Endothelial cell of umbilical vein (primary cell): ENCODE data around the gene CEP63. TPM values are rescaled to one million over a fixed set of nuclear protein-coding genes. Genes with fewer than 3 reads are reported as not detected.

ENCODE experiments used
- BruUV-seq: library from RNA; stranded (reverse); fragments of 400-500 nt; replicated peaks from 2 replicates; lab custom pipeline; 2021; lab: Mats Ljungman, UMichigan
- CTCF ChIA-PET: fragments of 300-600, 350-600 bp; sonication (Branson Sonifier 250); formaldehyde crosslinking; loops from one replicate; lab custom pipeline; 2021; ENCODE audit warnings: antibody characterized with exemption, inconsistent platforms; lab: Charles Lee
- POLR2A ChIA-PET: fragments of 300-600, 350-600 bp; sonication (Branson Sonifier 250); formaldehyde crosslinking; loops from one replicate; lab custom pipeline; 2021; ENCODE audit warnings: antibody characterized with exemption, inconsistent platforms; lab: Charles Lee
- DNase-seq: peaks from one replicate; pipeline ENCODE4 v3.0.0-alpha.2; 2011; ENCODE audit warnings: low read depth, low spot score
- FAIRE-seq: peaks from 2 replicates; lab custom pipeline; 2011; peaks lifted over from hg19 to GRCh38; lab: Jason Lieb, UNC
- H2AFZ ChIP-seq: 2 replicates; pipeline ENCODE4 v1.6.0; 2012; ENCODE audit warnings: low read depth, low read length, control low read depth, inconsistent platforms
- H3K27ac ChIP-seq: 2 replicates; pipeline ENCODE4 v1.5.1; 2011; ENCODE audit warnings: low read depth, mild to moderate bottlenecking, control low read depth, low read length, moderate library complexity; ENCODE audit not compliant: insufficient read depth
- H3K27me3 ChIP-seq, 2 experiments: 2 replicates each; pipeline versions ENCODE4 v1.6.0 to v1.6.1; 2011; ENCODE audit warnings: low read length in 2 of 2, mixed read lengths in 1 of 2; ENCODE audit not compliant: control insufficient read depth in 2 of 2, insufficient read depth in 2 of 2
- H3K36me3 ChIP-seq, 2 experiments: 2 replicates in 1 of 2; 3 replicates in 1 of 2; pipeline ENCODE4 v1.5.1; 2011; ENCODE audit warnings: low read length in 2 of 2, mild to moderate bottlenecking in 1 of 2, moderate library complexity in 1 of 2; ENCODE audit not compliant: control insufficient read depth in 2 of 2, insufficient read depth in 2 of 2; ENCODE audit errors: extremely low read depth in 1 of 2
- H3K4me1 ChIP-seq: 3 replicates; pipeline ENCODE4 v1.5.1; 2011; ENCODE audit warnings: mild to moderate bottlenecking, low read length; ENCODE audit not compliant: control insufficient read depth, insufficient read depth; ENCODE audit errors: extremely low read depth
- H3K4me2 ChIP-seq: 2 replicates; pipeline ENCODE4 v1.6.1; 2011; ENCODE audit warnings: low read length, control low read depth, mixed read lengths; ENCODE audit not compliant: insufficient read depth
- H3K4me3 ChIP-seq, 3 experiments: fragments of 200-600 bp in 1 of 3; sonication (generic), shearing (Covaris generic) in 1 of 3; replicated peaks in 1 of 3; 2 replicates each; pipeline ENCODE4 v1.5.1; 2011 to 2016; ENCODE audit warnings: control low read depth in 3 of 3, low read length in 3 of 3, mild to moderate bottlenecking in 2 of 3, inconsistent platforms in 1 of 3, low read depth in 1 of 3, moderate library complexity in 1 of 3; ENCODE audit not compliant: insufficient read depth in 1 of 3
- H3K79me2 ChIP-seq: 2 replicates; pipeline ENCODE4 v1.6.0; 2012; ENCODE audit warnings: low read length, inconsistent platforms; ENCODE audit not compliant: control insufficient read depth, insufficient read depth
- H3K9ac ChIP-seq: replicated peaks from 2 replicates; pipeline ENCODE3; 2011; ENCODE audit warnings: low read length, control low read depth; ENCODE audit not compliant: insufficient read depth; ENCODE audit errors: extremely low read depth
- H3K9me1 ChIP-seq: replicated peaks from 3 replicates; pipeline ENCODE4 v1.6.0; 2011; ENCODE audit warnings: mild to moderate bottlenecking, low read length; ENCODE audit not compliant: control insufficient read depth, insufficient read depth; ENCODE audit errors: extremely low read depth
- H3K9me3 ChIP-seq: replicated peaks from 2 replicates; pipeline ENCODE4 v1.5.1; 2012; ENCODE audit warnings: low read length, inconsistent platforms; ENCODE audit not compliant: control insufficient read depth, insufficient read depth
- H4K20me1 ChIP-seq: replicated peaks from 2 replicates; pipeline ENCODE3; 2011; ENCODE audit warnings: mild to moderate bottlenecking, low read length; ENCODE audit not compliant: control insufficient read depth, insufficient read depth; ENCODE audit errors: extremely low read depth
- EZH2 ChIP-seq: IDR thresholded peaks from 2 replicates; pipeline ENCODE4 v1.6.1; 2012; ENCODE audit warnings: borderline replicate concordance, low read depth, mild to moderate bottlenecking, moderate library complexity, low read length, inconsistent platforms; ENCODE audit not compliant: severe bottlenecking
- FOS ChIP-seq: IDR thresholded peaks from 2 replicates; pipeline ENCODE4 v1.6.1; 2011; ENCODE audit warnings: mild to moderate bottlenecking, low read length, moderate library complexity, borderline replicate concordance; ENCODE audit not compliant: insufficient read depth
- GATA2 ChIP-seq: IDR thresholded peaks from 2 replicates; pipeline ENCODE4 v1.7.0; 2011; ENCODE audit warnings: low read depth, mild to moderate bottlenecking, moderate library complexity, mixed read lengths, low read length; ENCODE audit not compliant: insufficient read length, insufficient read depth
- JUN ChIP-seq: IDR thresholded peaks from 2 replicates; pipeline ENCODE4 v1.6.1; 2011; ENCODE audit warnings: borderline replicate concordance, low read depth; ENCODE audit not compliant: insufficient read length, insufficient read depth
- MYC ChIP-seq: IDR thresholded peaks from one replicate; pipeline ENCODE4 v1.6.1; 2011; ENCODE audit warnings: mild to moderate bottlenecking, low read depth, low read length
- POLR2A ChIP-seq: IDR thresholded peaks from 2 replicates; pipeline ENCODE4 v1.6.1; 2012; ENCODE audit warnings: low read depth, mild to moderate bottlenecking, control low read depth, low read length
- POLR2AphosphoS5 ChIP-seq: IDR thresholded peaks from 2 replicates; pipeline ENCODE4 v1.6.1; 2012; ENCODE audit warnings: low read depth, mild to moderate bottlenecking, control low read depth, low read length, moderate library complexity; ENCODE audit not compliant: insufficient read depth
- dilution Hi-C: fragments of 300-500 bp; cut with MboI; formaldehyde crosslinking; loops from one replicate; pipeline ENCODE4 v1.15.0; 2019; ENCODE audit warnings: low sequenced_read_pairs; ENCODE audit not compliant: extremely low pct_ligation_motif_present
- intact Hi-C: fragments of 100-400 bp; cut with micrococcal nuclease; formaldehyde crosslinking; loops from one replicate; pipeline ENCODE4 v1.10.0; 2022
- polyA plus RNA-seq, 4 experiments: library from polyadenylated mRNA; depleted of rRNA in 3 of 4; stranded (reverse) in 3 of 4; unstranded in 1 of 4; fragments of >200 nt; gene quantifications; 2 replicates each; pipeline versions ENCODE4 v1.2.1 to v1.2.3, GENCODE V29; 2011 to 2012; ENCODE audit warnings: missing spikeins in 1 of 4
- total RNA-seq: library from RNA; stranded (reverse); gene quantifications from 2 replicates; pipeline ENCODE4 v1.2.3, GENCODE V29; 2021
- TF ChIP-seq, protein P1 (sequence below): IDR thresholded peaks from 2 replicates; pipeline ENCODE4 v1.6.1; 2011; ENCODE audit not compliant: insufficient read depth, insufficient read length
- TF ChIP-seq, protein P2 (sequence below), 2 donors: IDR thresholded peaks; 1 replicate in 1 of 2; 2 replicates in 1 of 2; pipeline ENCODE4 v1.5.1; 2011; ENCODE audit warnings: low read length in 2 of 2, mild to moderate bottlenecking in 2 of 2, moderate library complexity in 2 of 2, control low read depth in 1 of 2, inconsistent platforms in 1 of 2, low read depth in 1 of 2; ENCODE audit not compliant: insufficient read depth in 1 of 2; ENCODE audit errors: extremely low read depth in 1 of 2

The CEP63 gene
- total and polyA plus RNA-seq, 2 donors (not counting 3 experiments of a cell fraction or from before 2014, with no cell fraction given): 5.7 to 29.4 TPM

- Histone ChIP-seq H3K79me2 (no peaks in the 10 kb centered on the region), H3K9me1 (no peaks in the 10 kb centered on the region), H3K27me3 (no peaks in the 10 kb centered on the region), H3K4me3 (no peak overlapping the region), H3K36me3 (no peaks in the 10 kb centered on the region), H2AFZ (no peak overlapping the region), H3K9ac (no peak overlapping the region), H3K27ac (no peak overlapping the region), H3K4me1 (no peaks in the 10 kb centered on the region), H4K20me1 (no peaks in the 10 kb centered on the region), H3K4me2 (no peak overlapping the region), H3K9me3 (no peaks in the 10 kb centered on the region)
- DNase-seq: no peak
- POLR2A ChIA-PET: no interaction called here
- no TSS peak for BruUV-seq
- no peak for FAIRE-seq
- TF ChIP-seq POLR2A (no peak), POLR2AphosphoS5 (no peak), GATA2 (no peak), FOS (no peak), EZH2 (no peak), MYC (no peak), JUN (no peak)
- TF ChIP-seq, protein P1, sequence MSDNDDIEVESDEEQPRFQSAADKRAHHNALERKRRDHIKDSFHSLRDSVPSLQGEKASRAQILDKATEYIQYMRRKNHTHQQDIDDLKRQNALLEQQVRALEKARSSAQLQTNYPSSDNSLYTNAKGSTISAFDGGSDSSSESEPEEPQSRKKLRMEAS: no peak
- TF ChIP-seq, protein P2, sequence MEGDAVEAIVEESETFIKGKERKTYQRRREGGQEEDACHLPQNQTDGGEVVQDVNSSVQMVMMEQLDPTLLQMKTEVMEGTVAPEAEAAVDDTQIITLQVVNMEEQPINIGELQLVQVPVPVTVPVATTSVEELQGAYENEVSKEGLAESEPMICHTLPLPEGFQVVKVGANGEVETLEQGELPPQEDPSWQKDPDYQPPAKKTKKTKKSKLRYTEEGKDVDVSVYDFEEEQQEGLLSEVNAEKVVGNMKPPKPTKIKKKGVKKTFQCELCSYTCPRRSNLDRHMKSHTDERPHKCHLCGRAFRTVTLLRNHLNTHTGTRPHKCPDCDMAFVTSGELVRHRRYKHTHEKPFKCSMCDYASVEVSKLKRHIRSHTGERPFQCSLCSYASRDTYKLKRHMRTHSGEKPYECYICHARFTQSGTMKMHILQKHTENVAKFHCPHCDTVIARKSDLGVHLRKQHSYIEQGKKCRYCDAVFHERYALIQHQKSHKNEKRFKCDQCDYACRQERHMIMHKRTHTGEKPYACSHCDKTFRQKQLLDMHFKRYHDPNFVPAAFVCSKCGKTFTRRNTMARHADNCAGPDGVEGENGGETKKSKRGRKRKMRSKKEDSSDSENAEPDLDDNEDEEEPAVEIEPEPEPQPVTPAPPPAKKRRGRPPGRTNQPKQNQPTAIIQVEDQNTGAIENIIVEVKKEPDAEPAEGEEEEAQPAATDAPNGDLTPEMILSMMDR (IDR thresholded peaks at IDR 0.05; ENCODE audit: extremely low read depth in 1 of 2, insufficient read depth in 1 of 2, low read depth in 1 of 2, low read length in 2 of 2): no peak
- dilution Hi-C loops: no loop called here
- CTCF ChIA-PET: no interaction called here
- intact Hi-C loops: no loop called here
Measured at GRCh38 chr3:134618478-134619300, 132.8 kb downstream of the CEP63 start.
